Measurements from ENCODE around the gene DMRTC1.
"Not testable (repeated sequence)": the region's sequence is repeated elsewhere in the genome, so short reads cannot be mapped to it uniquely, and the experiment has no call there.

DNA sequence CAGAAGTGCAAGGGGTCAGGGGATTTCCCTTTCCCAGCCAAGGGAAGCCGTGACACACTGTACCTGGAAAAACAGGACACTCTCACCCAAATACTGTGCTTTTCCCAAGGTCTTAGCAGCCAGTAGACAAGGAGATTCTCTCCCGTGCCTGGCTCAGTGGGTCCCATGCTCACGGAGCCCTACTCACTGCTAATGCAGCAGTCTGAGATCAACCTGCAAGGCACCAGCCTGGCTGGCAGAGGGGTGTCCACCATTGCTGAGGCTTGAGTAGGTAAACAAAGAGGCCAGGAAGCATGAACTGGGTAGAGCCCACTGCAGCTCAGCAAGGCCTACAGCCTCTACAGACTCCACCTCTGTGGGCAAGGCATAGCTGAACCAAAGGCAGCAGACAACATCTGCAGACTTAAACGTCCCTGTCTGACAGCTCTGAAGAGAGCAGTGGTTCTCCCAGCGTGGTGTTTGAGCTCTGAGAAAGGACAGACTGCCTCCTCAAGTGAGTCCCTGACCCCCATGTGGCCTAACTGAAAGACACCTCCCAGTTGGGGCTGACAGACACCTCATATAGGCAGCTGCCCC lies 37.3 kb upstream of the DMRTC1 start:
- TF ChIP-seq, protein P1, sequence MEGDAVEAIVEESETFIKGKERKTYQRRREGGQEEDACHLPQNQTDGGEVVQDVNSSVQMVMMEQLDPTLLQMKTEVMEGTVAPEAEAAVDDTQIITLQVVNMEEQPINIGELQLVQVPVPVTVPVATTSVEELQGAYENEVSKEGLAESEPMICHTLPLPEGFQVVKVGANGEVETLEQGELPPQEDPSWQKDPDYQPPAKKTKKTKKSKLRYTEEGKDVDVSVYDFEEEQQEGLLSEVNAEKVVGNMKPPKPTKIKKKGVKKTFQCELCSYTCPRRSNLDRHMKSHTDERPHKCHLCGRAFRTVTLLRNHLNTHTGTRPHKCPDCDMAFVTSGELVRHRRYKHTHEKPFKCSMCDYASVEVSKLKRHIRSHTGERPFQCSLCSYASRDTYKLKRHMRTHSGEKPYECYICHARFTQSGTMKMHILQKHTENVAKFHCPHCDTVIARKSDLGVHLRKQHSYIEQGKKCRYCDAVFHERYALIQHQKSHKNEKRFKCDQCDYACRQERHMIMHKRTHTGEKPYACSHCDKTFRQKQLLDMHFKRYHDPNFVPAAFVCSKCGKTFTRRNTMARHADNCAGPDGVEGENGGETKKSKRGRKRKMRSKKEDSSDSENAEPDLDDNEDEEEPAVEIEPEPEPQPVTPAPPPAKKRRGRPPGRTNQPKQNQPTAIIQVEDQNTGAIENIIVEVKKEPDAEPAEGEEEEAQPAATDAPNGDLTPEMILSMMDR (conservative IDR thresholded peaks at IDR 0.05 in 1 of 2, IDR thresholded peaks at IDR 0.05 in 1 of 2; ENCODE audit: extremely low read depth in 1 of 2, insufficient read depth in 1 of 2, low read depth in 1 of 2, low read length in 2 of 2), result not testable (repeated sequence)
- not testable (repeated sequence) for TF ChIP-seq EZH2 (IDR thresholded peaks at IDR 0.05; ENCODE audit: borderline replicate concordance, low read length)
